Stimulated activated memory B cell treated with anti-CD40 and anti-IgM and Interleukin-4, amounts not matched to agents 10 μg/mL and 1 μg/mL and 100 μg/mL, for 72 hours (primary cell): ENCODE data around the gene F3.

Source experiments
- ATAC-seq: fragments of 150-1000 bp; cut with Tn5 transposase; 2 replicates; pipeline ENCODE4 v1.10.0; 2021
- H3K27ac Mint-ChIP-seq: one replicate; pipeline ENCODE4 v1.8.0; 2022; ENCODE audit warnings: mild to moderate bottlenecking, mixed read lengths
- H3K27me3 Mint-ChIP-seq: one replicate; pipeline ENCODE4 v1.8.0; 2022; ENCODE audit warnings: mixed read lengths
- H3K36me3 Mint-ChIP-seq: one replicate; pipeline ENCODE4 v1.8.0; 2022; ENCODE audit warnings: mixed read lengths
- H3K4me1 Mint-ChIP-seq: one replicate; pipeline ENCODE4 v1.8.0; 2022; ENCODE audit warnings: mixed read lengths
- H3K4me3 Mint-ChIP-seq: one replicate; pipeline ENCODE4 v1.8.0; 2022; ENCODE audit warnings: mild to moderate bottlenecking, moderate library complexity, mixed read lengths
- H3K9me3 Mint-ChIP-seq: one replicate; pipeline ENCODE4 v1.8.0; 2022; ENCODE audit warnings: mixed read lengths

Gene F3

GRCh38 chr1:94562519-94563260, 21.1 kb upstream of the F3 start:
- H3K36me3 Mint-ChIP-seq: no peaks in the 10 kb centered on the region
- no peak for ATAC-seq

GRCh38 chr1:94560333-94560732, 18.8 kb upstream of the F3 start:
- no peaks in the 10 kb centered on the region for H3K36me3 Mint-ChIP-seq
- no peaks in the 10 kb centered on the region for H3K4me1 Mint-ChIP-seq
- H3K4me3 Mint-ChIP-seq: no peak overlapping the region
- peaks cover 2% of the 10 kb centered on the region for H3K9me3 Mint-ChIP-seq
- ATAC-seq: no peak
- no peak overlapping the region for H3K27ac Mint-ChIP-seq
- H3K27me3 Mint-ChIP-seq: peaks cover 4% of the 10 kb centered on the region

More at GRCh38 chr1:94562519-94563260, 21.1 kb upstream of the F3 start:
- peaks cover 5% of the 10 kb centered on the region for H3K9me3 Mint-ChIP-seq
- H3K4me3 Mint-ChIP-seq: no peak overlapping the region
- no peaks in the 10 kb centered on the region for H3K27me3 Mint-ChIP-seq
- no peaks in the 10 kb centered on the region for H3K4me1 Mint-ChIP-seq
- no peak overlapping the region for H3K27ac Mint-ChIP-seq

GRCh38 chr1:94559921-94560320, 18.4 kb upstream of the F3 start:
- H3K4me3 Mint-ChIP-seq: no peak overlapping the region
- no peaks in the 10 kb centered on the region for H3K4me1 Mint-ChIP-seq
- no peak for ATAC-seq
- H3K9me3 Mint-ChIP-seq: peaks cover 2% of the 10 kb centered on the region
- no peaks in the 10 kb centered on the region for H3K36me3 Mint-ChIP-seq
- peaks cover 8% of the 10 kb centered on the region for H3K27me3 Mint-ChIP-seq
- no peak overlapping the region for H3K27ac Mint-ChIP-seq

GRCh38 chr1:94555091-94555490, 13.5 kb upstream of the F3 start:
- no peaks in the 10 kb centered on the region for H3K4me1 Mint-ChIP-seq
- no peak overlapping the region for H3K4me3 Mint-ChIP-seq
- H3K27me3 Mint-ChIP-seq: peaks cover 13% of the 10 kb centered on the region
- H3K27ac Mint-ChIP-seq: no peak overlapping the region
- peaks cover 2% of the 10 kb centered on the region for H3K9me3 Mint-ChIP-seq
- ATAC-seq: no peak
- H3K36me3 Mint-ChIP-seq: no peaks in the 10 kb centered on the region

GRCh38 chr1:94554580-94554979, 13.0 kb upstream of the F3 start:
- H3K36me3 Mint-ChIP-seq: no peaks in the 10 kb centered on the region

GRCh38 chr1:94553931-94554330, 12.4 kb upstream of the F3 start:
- H3K9me3 Mint-ChIP-seq: peaks cover 2% of the 10 kb centered on the region
- H3K4me1 Mint-ChIP-seq: no peaks in the 10 kb centered on the region
- peaks cover 18% of the 10 kb centered on the region for H3K27me3 Mint-ChIP-seq
- H3K4me3 Mint-ChIP-seq: no peak overlapping the region
- no peaks in the 10 kb centered on the region for H3K36me3 Mint-ChIP-seq
- H3K27ac Mint-ChIP-seq: no peak overlapping the region
- no peak for ATAC-seq

More at GRCh38 chr1:94554580-94554979, 13.0 kb upstream of the F3 start:
- H3K27ac Mint-ChIP-seq: no peak overlapping the region
- H3K9me3 Mint-ChIP-seq: peaks cover 2% of the 10 kb centered on the region
- ATAC-seq: no peak
- H3K4me3 Mint-ChIP-seq: no peak overlapping the region
- peaks cover 18% of the 10 kb centered on the region for H3K27me3 Mint-ChIP-seq
- no peaks in the 10 kb centered on the region for H3K4me1 Mint-ChIP-seq

GRCh38 chr1:94553323-94553730, 11.8 kb upstream of the F3 start:
- Mint-ChIP-seq H3K36me3 (no peaks in the 10 kb centered on the region), H3K9me3 (no peaks in the 10 kb centered on the region), H3K27ac (no peak overlapping the region), H3K4me3 (no peak overlapping the region), H3K27me3 (peaks cover 18% of the 10 kb centered on the region), H3K4me1 (no peaks in the 10 kb centered on the region)
- no peak for ATAC-seq

GRCh38 chr1:94552071-94552586, 10.6 kb upstream of the F3 start:
- H3K9me3 Mint-ChIP-seq: no peaks in the 10 kb centered on the region
- no peaks in the 10 kb centered on the region for H3K4me1 Mint-ChIP-seq
- ATAC-seq: no peak
- H3K27me3 Mint-ChIP-seq: peaks cover 18% of the 10 kb centered on the region
- H3K36me3 Mint-ChIP-seq: no peaks in the 10 kb centered on the region
- no peak overlapping the region for H3K27ac Mint-ChIP-seq
- no peak overlapping the region for H3K4me3 Mint-ChIP-seq

- Mint-ChIP-seq H3K4me1 (no peaks in the 10 kb centered on the region), H3K27ac (no peak overlapping the region), H3K9me3 (no peaks in the 10 kb centered on the region), H3K27me3 (peaks cover 25% of the 10 kb centered on the region), H3K36me3 (no peaks in the 10 kb centered on the region), H3K4me3 (no peak overlapping the region)
- ATAC-seq: no peak
Observed at GRCh38 chr1:94551449-94551848, 9.9 kb upstream of the F3 start.

- ATAC-seq: no peak
- Mint-ChIP-seq H3K36me3 (no peaks in the 10 kb centered on the region), H3K9me3 (no peaks in the 10 kb centered on the region), H3K4me1 (no peaks in the 10 kb centered on the region), H3K4me3 (no peak overlapping the region), H3K27ac (no peak overlapping the region), H3K27me3 (peaks cover 31% of the 10 kb centered on the region)
Observed at GRCh38 chr1:94550800-94551241, 9.3 kb upstream of the F3 start.

GRCh38 chr1:94550396-94550795, 8.8 kb upstream of the F3 start:
- H3K27me3 Mint-ChIP-seq: peaks cover 29% of the 10 kb centered on the region
- H3K4me3 Mint-ChIP-seq: no peak overlapping the region
- H3K9me3 Mint-ChIP-seq: no peaks in the 10 kb centered on the region
- H3K27ac Mint-ChIP-seq: no peak overlapping the region
- H3K4me1 Mint-ChIP-seq: no peaks in the 10 kb centered on the region
- no peaks in the 10 kb centered on the region for H3K36me3 Mint-ChIP-seq
- no peak for ATAC-seq

GRCh38 chr1:94549706-94550105, 8.1 kb upstream of the F3 start:
- no peaks in the 10 kb centered on the region for H3K36me3 Mint-ChIP-seq
- H3K4me1 Mint-ChIP-seq: no peaks in the 10 kb centered on the region
- H3K27me3 Mint-ChIP-seq: peaks cover 29% of the 10 kb centered on the region
- no peak for ATAC-seq
- no peak overlapping the region for H3K4me3 Mint-ChIP-seq
- no peak overlapping the region for H3K27ac Mint-ChIP-seq
- H3K9me3 Mint-ChIP-seq: no peaks in the 10 kb centered on the region

- Mint-ChIP-seq H3K27ac (no peak overlapping the region), H3K36me3 (no peaks in the 10 kb centered on the region), H3K4me1 (peaks cover 17% of the 10 kb centered on the region), H3K27me3 (peaks cover 66% of the 10 kb centered on the region), H3K4me3 (no peak overlapping the region), H3K9me3 (no peaks in the 10 kb centered on the region)
- ATAC-seq: no peak
Observed at GRCh38 chr1:94544706-94545490, 3.3 kb upstream of the F3 start.

GRCh38 chr1:94543893-94544635, 2.5 kb upstream of the F3 start:
- H3K27me3 Mint-ChIP-seq: peaks cover 71% of the 10 kb centered on the region
- no peak overlapping the region for H3K4me3 Mint-ChIP-seq
- H3K9me3 Mint-ChIP-seq: no peaks in the 10 kb centered on the region
- no peak overlapping the region for H3K27ac Mint-ChIP-seq
- no peak for ATAC-seq
- peaks cover 17% of the 10 kb centered on the region for H3K4me1 Mint-ChIP-seq
- no peaks in the 10 kb centered on the region for H3K36me3 Mint-ChIP-seq

GRCh38 chr1:94543001-94543400, 1.4 kb upstream of the F3 start:
- H3K27ac Mint-ChIP-seq: no peak overlapping the region
- peak overlapping the region; percentile 24 for H3K4me3 Mint-ChIP-seq
- H3K9me3 Mint-ChIP-seq: no peaks in the 10 kb centered on the region

More at GRCh38 chr1:94543001-94543400, 1.4 kb upstream of the F3 start:
- Mint-ChIP-seq H3K4me1 (peaks cover 17% of the 10 kb centered on the region), H3K27me3 (peaks cover 82% of the 10 kb centered on the region), H3K36me3 (no peaks in the 10 kb centered on the region)
- ATAC-seq: no peak
